Mucosa of descending colon (tissue), 3 donors: ENCODE results near the gene SLC25A12. TPM values are rescaled to one million over a fixed set of nuclear protein-coding genes. Genes with fewer than 3 reads are reported as not detected.
"Not testable (repeated sequence)": the region's sequence is repeated elsewhere in the genome, so short reads cannot be mapped to it uniquely, and the experiment has no call there.

Experiments used
- ATAC-seq: fragments of 200-7000 bp; cut with Tn5 transposase; one replicate; pipeline ENCODE4 v1.9.1; 2020; ENCODE audit warnings: mild to moderate bottlenecking, moderate library complexity
- DNase-seq, 3 donors: peaks; one replicate each; pipeline ENCODE4 v3.0.0-alpha.2; 2020
- H3K36me3 ChIP-seq: fragments of 200-600 bp; one replicate; pipeline ENCODE4 v1.8.0; 2021; ENCODE audit warnings: low read depth, mild to moderate bottlenecking
- H3K4me1 ChIP-seq: fragments of 200-600 bp; one replicate; pipeline ENCODE4 v1.8.0; 2021; ENCODE audit warnings: low read depth, mild to moderate bottlenecking
- H3K4me3 ChIP-seq: fragments of 200-600 bp; one replicate; pipeline ENCODE4 v1.8.0; 2021; ENCODE audit warnings: mild to moderate bottlenecking
- H3K9me3 ChIP-seq: fragments of 200-600 bp; one replicate; pipeline ENCODE4 v1.8.0; 2021; ENCODE audit warnings: mild to moderate bottlenecking
- CTCF ChIP-seq: fragments of 200-600 bp; IDR thresholded peaks from one replicate; pipeline ENCODE4 v1.8.0; 2022; ENCODE audit warnings: antibody characterized with exemption, mild to moderate bottlenecking
- intact Hi-C, 2 donors: fragments of 100-400 bp; cut with DNase I in 1 of 2; cut with micrococcal nuclease in 1 of 2; formaldehyde crosslinking; loops; one replicate each; pipeline versions ENCODE4 v1.11.0 to v1.11.1; 2022; cut with DNase I, micrococcal nuclease
- total RNA-seq, 3 donors: library from RNA; stranded (reverse); fragmentation: NEBNext Ultra II Directional in 2 of 3; extraction: Animal tissue kit (Norgen Biotek cat#: 25700) in 2 of 3; gene quantifications; one replicate each; pipeline versions ENCODE4 v1.2.1 to v1.2.4, GENCODE V29; 2021 to 2023
- donor health status: DM: no; HTN: no; CAD: no; lungs with moderate emphysema.
- donor health status: DM: no; HTN: no; CAD: no.
- donor health status: DM: no; HTN: yes; CAD: no.

Gene SLC25A12
- total RNA-seq, 3 donors from 2014 or later, result 19.9 to 44.2 (median 22.3) TPM

- TF ChIP-seq CTCF, result no peak
- Histone ChIP-seq H3K4me1 (no peaks in the 10 kb centered on the region), H3K4me3 (no peak overlapping the region), H3K36me3 (no peaks in the 10 kb centered on the region), H3K9me3 (no peaks in the 10 kb centered on the region)
- no peak for ATAC-seq
- intact Hi-C loops, result no loop called here
- DNase-seq, result no peak
These were observed 122.6 kb downstream of the SLC25A12 start for GRCh38 chr2:171771463-171771862.

GRCh38 chr2:171763602-171764001 lies 130.4 kb downstream of the SLC25A12 start:
- no peaks in the 10 kb centered on the region for H3K4me1 ChIP-seq
- intact Hi-C loops, result no loop called here
- no peak overlapping the region for H3K4me3 ChIP-seq
- ATAC-seq (no peak), DNase-seq (no peak)
- TF ChIP-seq CTCF, result no peak
- H3K36me3 ChIP-seq, result no peaks in the 10 kb centered on the region
- H3K9me3 ChIP-seq, result no peaks in the 10 kb centered on the region

GRCh38 chr2:171762879-171763573 lies 131.0 kb downstream of the SLC25A12 start:
- no peak for ATAC-seq
- H3K4me3 ChIP-seq, result no peak overlapping the region
- intact Hi-C loops, result no loop called here
- no peak for DNase-seq
- H3K36me3 ChIP-seq, result no peaks in the 10 kb centered on the region
- no peak for TF ChIP-seq CTCF
- no peaks in the 10 kb centered on the region for H3K4me1 ChIP-seq
- no peaks in the 10 kb centered on the region for H3K9me3 ChIP-seq

GRCh38 chr2:171761176-171761575 lies 132.9 kb downstream of the SLC25A12 start:
- intact Hi-C loops, H3K4me3 ChIP-seq, DNase-seq, ATAC-seq, H3K4me1 ChIP-seq, H3K36me3 ChIP-seq, H3K9me3 ChIP-seq: not testable (repeated sequence)

GRCh38 chr2:171758762-171759161 lies 135.3 kb downstream of the SLC25A12 start:
- H3K36me3 ChIP-seq, intact Hi-C loops, H3K4me3 ChIP-seq: not testable (repeated sequence)

GRCh38 chr2:171754254-171754939 lies 139.6 kb downstream of the SLC25A12 start:
- peaks cover 4% of the 10 kb centered on the region for H3K9me3 ChIP-seq
- no peak for TF ChIP-seq CTCF
- H3K4me1 ChIP-seq, result no peaks in the 10 kb centered on the region
- no peaks in the 10 kb centered on the region for H3K36me3 ChIP-seq
- ATAC-seq, result no peak
- intact Hi-C loops, result no loop called here
- H3K4me3 ChIP-seq, result no peak overlapping the region
- DNase-seq, result no peak

More at GRCh38 chr2:171758762-171759161, 135.3 kb downstream of the SLC25A12 start:
- not testable (repeated sequence) for DNase-seq, H3K4me1 ChIP-seq, ATAC-seq, H3K9me3 ChIP-seq
